HG02642 (cell line): ENCODE results near the gene SLC47A2.
"Not testable (repeated sequence)": the region's sequence is repeated elsewhere in the genome, so short reads cannot be mapped to it uniquely, and the experiment has no call there.

Source experiments
- ATAC-seq: cut with Tn5 transposase; IDR thresholded peaks from one replicate; pipeline ENCODE4 v1.9.1; 2021; ENCODE audit warnings: mild to moderate bottlenecking; ENCODE audit not compliant: unreplicated experiment, poor library complexity

SLC47A2 gene

DNA sequence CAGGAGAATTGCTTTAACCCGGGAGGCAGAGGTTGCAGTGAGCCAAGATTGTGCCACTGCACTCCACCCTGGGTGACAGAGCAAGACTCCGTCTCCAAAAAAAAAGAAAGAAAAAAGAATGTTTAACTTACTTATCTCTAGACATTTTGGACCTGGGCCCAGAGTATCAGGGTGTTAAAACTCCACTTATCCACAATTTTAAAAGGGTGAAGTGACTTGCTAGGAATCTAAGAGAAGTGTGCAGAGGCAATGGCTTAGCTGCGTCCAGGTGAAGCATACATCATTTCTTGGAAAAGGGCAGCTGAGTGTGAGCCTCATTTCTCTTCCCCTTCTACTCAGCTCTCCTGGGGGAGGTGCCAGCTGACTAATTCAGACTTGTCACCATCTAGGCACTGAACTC, 42.8 kb downstream of the SLC47A2 start:
- no peak for ATAC-seq

DNA sequence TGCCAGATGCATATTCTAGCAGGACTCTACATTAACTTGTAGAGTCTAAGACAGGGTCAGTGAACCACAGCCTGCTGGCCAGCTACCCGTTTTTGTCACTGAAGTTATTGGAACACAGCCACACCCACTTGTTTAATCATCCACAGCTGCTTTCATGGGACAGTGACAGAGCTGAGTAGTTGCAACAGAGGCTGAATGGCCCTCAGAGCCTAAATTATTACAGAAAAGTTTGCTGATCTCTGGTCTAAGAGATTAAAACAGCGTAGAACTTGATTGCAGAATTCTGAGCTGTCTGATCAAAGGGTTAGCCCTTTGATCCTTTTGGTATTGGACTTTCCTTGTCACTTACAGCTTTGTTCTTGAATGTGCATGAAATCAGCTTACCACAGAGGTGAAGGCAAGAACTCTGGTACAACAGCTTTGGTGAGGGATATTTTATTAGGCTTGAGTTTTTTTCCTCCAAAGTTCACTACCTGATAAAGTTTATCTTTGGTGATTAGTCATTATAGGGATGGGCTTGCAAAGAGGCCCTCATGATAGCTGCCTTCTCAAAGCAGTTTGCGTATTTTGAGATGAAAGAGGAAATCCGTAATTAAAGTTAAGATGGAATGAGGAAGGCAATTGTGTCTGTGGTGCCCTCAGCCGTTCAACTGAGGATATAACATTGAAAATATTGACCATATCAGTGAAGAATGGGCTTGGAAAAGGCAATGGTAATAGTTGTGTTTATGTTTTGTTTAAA, 44.2 kb downstream of the SLC47A2 start:
- ATAC-seq, result no peak

DNA sequence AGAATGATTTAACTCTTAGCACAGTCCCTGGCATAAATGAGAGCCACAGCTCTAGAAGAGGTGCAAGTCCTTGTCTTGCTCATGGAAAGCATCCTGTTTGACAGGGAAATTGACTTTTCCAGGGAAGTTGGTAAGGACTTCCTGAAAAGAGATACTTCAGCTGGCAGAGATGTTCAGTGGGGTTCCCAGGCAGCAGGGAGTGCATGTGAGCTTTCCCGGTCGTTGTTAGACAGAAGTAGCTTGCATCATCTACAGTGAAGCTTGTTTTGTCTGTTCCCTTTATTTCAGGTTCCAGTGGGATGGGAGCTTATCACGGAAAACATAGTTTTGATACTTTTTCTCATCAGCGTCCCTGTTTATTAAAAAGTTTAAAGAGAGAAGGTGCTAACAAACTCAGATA, 45.0 kb downstream of the SLC47A2 start:
- no peak for ATAC-seq

DNA sequence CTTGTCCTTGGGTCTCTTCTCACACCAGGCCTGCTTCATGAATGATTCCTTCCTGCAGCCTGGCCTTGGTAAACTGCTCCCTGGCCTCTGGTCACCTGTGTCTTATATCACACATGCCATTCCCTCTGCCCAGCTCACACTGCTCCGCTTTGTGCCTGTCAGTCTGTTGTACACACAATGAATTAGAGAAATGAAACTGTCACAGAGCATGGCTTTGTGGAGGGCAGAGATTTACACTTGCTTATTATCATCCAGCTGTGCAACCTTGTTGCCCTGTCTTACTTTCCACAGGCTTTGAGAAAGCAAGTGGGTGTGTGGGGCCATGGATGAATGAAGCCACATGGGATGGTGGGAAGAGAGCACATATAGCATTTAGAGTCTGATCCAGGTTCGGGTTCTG, 45.5 kb downstream of the SLC47A2 start:
- ATAC-seq, result no peak

DNA sequence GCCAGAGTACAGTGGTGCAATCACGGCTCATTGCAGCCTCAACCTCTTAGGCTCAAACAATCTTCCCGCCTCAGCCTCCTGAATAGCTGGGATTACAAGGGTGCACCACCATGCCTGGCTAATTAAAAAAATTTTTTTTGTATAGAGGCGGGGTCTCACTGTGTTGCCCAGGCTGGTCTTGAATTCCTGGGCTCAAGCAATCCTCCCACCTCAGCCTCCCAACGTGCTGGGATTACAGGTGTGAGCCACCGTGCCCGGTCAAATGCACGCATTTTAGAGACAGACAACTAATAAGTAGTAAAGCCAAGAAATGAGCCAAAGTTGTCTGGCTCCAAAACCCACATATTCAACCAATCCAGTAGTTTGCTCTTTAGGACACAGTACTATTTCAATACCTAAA, 46.7 kb downstream of the SLC47A2 start:
- not testable (repeated sequence) for ATAC-seq

DNA sequence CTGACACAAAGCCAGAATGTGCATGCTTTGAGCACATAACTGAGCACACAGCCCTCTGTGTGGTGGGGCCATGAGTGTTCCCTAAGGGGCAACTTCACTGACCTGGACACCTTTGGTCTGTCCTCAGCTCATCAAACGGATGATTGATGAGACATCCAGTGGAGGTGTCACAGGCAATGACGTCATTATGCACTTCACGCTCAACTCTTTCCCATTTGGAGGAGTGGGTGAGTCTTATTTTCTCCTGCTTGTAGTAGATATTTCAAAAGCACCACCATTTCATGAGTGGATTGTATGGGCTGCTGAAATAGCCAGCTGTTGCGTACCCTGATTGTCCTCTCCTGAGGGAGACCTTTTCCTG, 51.6 kb downstream of the SLC47A2 start:
- no peak for ATAC-seq

DNA sequence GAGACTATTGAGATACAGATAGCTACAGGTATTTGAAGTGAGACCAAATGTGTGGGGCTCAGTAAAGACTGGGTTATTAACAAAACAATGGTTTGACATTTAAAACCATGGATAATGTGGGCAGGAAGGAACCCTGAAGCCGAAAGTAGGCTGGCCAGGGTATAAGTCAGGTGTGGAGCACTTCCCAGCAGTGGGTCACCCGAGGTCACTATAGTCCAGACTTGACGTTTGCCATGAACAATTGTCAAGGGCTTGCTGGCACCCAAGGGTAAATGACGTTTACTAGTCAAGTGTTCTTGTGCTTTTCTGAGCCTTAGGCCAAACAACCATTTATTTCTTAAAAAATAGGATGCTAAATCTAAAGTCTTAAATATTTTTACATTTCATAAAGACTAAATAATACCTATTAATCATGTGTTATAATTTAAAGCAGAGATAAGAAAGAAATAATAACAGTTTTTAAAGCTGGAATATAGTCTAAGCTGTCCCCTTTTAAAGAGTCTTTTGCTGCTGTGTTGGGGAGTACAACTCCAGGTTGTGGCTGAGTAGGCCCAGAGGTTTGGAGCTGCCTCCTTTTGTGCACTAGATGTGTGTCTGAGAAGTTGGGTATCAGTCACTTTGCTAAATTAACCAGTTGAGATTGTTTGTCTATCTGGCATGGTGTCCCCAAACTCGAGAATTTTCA, 52.1 kb downstream of the SLC47A2 start:
- no peak for ATAC-seq

DNA sequence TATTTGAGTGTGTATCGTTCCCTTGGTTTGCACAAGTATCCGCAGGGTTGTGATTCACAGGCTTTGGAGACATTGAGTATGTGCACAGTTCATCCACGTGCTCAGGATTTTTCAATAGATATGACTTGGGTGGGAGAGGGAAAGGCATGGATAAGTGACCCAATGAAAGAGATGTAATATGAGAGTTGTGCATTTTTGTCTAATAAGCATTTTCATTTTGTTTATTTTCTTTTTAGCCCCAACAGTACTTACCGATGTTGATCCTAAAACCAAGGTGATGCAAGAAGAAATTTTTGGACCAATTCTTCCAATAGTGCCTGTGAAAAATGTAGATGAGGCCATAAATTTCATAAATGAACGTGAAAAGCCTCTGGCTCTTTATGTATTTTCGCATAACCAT, 53.3 kb downstream of the SLC47A2 start:
- ATAC-seq, result no peak

DNA sequence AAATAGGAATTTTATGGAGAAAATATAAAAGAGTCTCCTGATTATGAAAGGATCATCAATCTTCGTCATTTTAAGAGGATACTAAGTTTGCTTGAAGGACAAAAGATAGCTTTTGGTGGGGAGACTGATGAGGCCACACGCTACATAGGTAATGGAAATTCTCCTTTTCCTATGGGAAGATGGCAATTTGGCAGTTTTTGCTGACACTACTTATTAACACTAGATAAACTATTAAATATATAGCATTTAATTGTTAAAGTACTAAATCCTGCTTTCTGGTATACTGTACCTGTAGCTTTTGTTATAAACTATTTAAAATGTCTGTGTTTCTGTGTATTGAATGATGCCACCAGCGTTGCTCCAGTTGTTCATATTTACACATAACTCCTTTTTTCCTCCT, 55.3 kb downstream of the SLC47A2 start:
- ATAC-seq, result no peak

DNA sequence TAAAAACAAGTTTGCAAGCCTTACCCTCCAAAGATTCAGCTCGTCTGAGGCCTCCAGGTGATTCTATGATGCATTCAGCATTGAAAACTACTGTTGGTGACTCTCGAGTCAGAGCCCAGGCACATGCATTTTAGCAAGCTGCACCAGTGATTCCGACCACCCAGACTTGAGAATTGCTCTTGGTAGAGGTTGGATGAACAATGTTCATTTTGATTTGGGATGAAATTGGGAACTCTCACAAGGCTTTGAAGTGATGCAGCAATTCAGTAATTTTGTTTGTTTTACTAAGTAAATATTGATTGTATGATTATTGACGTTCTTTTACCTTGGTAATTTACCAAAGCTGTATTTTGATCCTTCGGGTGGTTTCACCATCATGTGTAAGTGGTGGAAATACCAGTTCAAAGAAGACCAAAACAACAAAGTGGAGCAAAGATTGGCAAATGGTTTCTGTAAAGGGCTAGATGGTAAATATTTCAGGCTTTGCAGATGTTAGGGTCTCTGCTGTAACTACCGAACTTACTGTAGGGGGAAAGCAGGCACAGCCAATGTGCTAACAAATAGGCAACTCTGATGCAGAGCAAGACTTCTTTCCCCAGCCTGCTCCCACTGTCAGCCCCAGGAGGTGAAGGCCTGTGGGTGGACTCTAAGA, 56.0 kb downstream of the SLC47A2 start:
- no peak for ATAC-seq

DNA sequence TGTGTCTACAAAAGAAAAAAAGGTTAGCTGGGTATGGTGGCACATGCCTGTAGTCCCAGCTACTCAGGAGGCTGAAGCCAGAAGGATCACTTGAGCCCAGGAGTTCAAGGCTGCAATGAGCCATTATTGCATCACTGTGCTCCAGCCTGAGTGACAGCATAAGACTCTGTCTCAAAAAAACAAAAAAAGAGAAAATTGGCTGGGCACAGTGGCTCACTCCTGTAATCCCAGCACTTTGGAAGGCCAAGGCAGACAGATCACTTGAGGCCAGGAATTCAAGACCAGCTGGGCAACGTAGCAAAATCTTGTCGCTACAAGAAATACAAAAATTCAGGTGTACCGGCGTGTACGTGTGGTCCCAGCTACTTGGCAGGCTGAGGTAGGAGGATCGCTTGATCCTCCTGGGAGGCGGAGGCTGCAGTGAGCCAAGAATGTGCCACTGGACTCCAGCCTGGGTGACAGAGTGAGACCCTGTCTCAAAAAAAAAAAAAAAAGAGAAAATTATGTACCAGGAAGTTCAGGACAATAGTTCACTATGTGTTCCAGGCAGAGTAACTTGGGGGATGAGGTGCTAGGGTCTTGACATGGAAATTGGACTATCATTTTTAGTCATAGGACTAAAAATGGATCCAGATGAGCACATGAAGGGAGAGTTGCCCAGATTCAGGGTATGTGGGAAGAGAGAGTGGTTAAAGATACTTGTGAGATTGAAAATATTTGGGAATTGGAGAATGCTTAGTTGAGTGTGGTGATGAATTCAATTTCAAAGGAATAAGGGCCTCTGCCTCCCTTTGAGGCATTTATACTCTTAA, 56.8 kb downstream of the SLC47A2 start:
- no peak for ATAC-seq

DNA sequence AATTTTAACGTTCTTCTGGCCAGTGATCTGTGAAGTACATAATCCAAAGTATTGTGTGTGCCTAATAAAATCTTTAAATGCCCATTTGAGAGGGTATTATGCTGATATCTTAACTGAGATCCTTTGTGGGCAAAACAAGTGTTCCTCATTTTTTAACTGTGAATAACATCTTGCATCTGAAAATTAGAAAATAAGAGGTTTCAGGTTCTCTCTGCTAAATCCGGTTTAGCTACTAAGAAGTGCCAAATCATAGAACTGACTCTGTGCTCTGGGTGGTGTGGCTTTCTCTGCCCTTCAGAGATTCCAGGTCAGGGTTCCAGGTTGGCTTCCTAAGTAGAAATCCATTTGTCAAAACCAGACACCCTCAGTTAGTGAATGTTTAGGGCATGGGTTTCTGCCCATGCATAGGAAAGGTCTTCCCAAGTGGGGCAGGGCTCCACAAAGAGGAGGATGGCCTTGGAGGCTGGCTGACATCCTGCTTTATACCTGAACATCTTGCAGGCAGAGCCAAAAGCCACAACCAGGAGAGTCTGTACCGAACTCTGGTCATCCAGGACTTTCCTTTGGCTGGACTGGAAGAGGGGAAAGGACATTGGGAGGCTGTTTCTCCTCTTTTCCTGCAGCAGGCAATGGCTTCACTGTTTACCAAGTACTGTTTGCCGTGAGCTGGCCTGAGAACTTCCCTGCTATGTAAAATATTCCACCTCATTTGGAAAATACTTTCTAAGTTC, 59.4 kb downstream of the SLC47A2 start:
- no peak for ATAC-seq

DNA sequence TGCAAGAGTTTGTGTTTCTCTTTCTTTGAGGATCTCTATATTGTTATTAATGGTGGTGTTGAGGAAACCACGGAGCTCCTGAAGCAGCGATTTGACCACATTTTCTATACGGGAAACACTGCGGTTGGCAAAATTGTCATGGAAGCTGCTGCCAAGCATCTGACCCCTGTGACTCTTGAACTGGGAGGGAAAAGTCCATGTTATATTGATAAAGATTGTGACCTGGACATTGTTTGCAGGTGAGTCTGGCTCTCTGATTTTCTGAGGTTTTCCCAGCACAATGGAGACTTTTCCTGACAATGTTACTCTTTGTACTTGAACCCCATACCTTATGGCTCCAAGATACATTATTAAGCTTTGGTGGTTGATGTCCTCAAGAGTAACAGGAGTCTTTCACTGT, 60.0 kb downstream of the SLC47A2 start:
- ATAC-seq, result no peak

DNA sequence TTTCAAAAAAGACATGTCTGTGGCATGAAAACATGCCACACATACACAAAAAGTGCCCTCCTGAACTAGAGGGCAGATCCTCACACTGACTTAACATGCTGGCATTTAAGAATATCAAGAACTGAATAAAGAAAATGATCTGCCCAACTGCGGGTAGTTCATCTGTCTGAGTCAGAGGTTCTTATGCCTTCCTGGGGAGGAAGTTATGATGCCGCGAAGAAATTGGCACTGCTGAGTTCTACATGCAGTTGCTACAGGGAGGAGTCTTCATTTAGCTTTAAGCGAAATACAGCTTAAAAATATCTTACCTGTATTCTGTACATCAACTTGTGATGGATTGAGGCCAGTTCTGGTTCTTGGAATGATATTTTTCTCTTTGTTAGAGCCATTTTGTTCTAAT, 61.5 kb downstream of the SLC47A2 start:
- ATAC-seq, result no peak

DNA sequence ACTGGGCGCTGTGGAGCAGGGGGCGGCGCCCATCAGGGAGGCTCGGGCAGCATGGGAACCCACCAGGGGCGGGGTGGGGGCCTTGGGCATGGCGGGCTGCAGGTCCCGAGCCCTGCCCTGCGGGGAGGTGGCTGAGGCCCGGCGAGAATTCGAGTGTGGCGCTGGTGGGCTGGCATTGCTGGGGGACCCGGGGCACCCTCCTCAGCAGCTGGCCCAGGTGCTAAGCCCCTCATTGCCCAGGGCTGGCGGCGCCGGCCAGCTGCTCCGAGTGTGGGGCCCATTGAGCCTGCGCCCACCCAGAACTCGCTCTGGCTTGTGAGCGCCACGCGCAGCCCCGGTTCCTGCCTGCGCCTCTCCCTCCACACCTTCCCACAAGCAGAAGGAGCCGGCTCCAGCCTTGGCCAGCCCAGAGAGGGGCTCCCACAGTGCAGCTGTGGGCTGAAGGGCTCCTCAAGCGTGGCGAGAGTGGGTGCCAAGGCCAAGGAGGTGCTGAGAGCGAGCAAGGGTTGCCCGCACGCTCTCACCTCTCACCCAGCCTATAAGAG, 62.0 kb downstream of the SLC47A2 start:
- ATAC-seq, result no peak

DNA sequence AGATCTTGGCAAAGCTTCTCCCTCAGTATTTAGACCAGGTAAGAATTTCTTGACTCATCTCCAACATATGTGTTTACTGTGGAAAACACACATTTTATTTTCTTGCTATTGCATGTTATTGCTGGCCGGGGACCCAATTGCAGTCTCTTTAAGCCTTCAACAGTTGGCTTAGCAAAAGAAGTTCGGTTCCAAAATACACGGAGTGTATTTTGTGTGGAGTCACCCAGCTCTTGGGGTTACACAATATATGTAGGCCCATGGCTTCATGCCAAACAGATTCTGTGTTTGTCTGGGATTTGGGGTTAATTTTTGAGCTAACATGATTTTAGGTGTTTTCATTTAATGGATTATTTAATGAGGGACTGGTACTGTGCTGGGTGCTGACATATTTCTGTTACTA, 63.8 kb downstream of the SLC47A2 start:
- no peak for ATAC-seq

DNA sequence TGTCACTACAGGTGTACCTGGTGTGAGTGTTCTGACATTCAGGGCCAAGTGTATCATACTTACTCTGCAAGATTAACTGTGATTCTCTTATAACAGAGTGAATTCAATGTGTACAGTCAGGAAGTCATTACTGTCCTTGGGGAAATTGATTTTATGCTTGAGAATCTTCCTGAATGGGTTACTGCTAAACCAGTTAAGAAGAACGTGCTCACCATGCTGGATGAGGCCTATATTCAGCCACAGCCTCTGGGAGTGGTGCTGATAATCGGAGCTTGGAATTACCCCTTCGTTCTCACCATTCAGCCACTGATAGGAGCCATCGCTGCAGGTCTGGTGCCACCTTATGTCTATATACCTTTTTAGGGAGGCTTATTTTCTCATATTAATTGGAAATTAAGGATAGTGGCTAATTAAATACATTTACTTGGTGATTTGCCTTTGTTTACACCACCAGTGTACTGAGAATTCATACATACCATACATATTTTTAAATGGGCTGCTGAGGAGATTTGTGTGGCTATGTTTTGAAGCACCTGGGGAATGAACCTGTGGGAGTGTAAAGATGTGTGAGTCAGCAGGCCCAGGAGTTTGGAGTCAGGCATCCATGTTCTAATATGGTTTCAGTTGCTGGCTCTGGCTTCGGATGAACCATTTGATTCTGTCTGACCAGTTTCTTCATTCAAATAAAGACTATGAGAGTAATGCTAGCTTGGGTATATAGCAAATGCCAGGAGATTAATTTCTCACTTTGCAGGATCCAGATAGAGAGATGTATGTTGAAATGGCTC, 64.7 kb downstream of the SLC47A2 start:
- ATAC-seq, result no peak

DNA sequence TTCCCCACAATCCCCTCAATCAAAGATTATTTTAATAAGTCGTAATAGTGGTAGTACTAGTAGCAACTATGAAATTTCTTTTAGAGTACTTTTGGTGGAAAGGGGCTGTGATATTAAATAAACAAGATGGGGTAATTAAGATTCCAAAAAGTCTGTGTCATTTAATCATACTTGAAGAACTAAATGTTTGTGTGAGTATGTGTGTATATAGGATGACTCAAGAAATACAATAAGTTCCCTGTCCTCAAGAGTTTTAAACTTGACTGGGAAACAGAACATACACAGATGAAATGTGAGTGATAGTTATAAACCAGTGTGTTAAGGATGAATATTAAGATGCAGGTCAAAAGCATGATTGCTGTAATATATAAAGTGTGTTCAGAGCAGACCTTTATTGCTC, 65.6 kb downstream of the SLC47A2 start:
- ATAC-seq, result no peak

DNA sequence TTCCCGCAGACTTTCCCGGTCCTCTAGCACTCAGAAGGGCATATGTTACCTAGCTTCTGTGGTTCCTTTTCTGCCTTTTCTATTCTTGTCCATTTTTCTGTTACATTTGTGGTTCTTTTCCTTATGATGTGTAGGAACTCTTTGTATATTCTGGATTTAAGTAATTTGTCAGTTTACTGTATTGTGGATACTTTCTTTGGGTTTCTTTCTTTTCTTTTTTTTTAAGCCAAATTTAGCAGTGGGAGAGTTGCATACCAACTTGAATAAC, 67.2 kb downstream of the SLC47A2 start:
- ATAC-seq, result no peak
